Tracheal epithelial cell (primary cell): Measurements from ENCODE around the gene OR1B1. TPM values are rescaled to one million over a fixed set of nuclear protein-coding genes. Genes with fewer than 3 reads are reported as not detected.

Experiments
- total RNA-seq: library from RNA; depleted of rRNA; stranded (reverse); fragments of >200 nt; gene quantifications from 2 replicates; pipeline ENCODE4 v1.2.1, GENCODE V29; 2014

OR1B1 gene
- not detected in 2 replicates for total RNA-seq

GRCh38 chr9:122657527-122657926, at the start of gene OR1B1:
OR1B1 (minus strand) TSS chr9:122657627.

DNA sequence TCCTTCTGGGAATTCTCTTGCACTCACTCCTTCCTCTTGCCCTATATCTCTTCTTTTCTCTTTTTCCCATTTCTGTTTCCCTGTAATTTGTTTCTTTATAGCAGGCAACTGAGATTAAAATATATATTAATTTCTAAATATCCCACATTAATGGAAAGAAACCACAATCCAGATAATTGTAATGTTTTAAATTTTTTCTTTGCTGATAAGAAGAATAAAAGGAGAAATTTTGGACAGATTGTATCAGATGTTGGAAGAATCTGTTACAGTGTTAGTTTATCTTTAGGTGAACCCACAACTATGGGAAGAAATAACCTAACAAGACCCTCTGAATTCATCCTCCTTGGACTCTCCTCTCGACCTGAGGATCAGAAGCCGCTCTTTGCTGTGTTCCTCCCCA, 4.0 kb upstream of the OR1B1 start, which contains the start of gene OR1L1:
OR1L1 (plus strand) TSS at position 301 of the 400 bp plus-strand sequence; CDS start at position 301, 0 bp downstream.

DNA sequence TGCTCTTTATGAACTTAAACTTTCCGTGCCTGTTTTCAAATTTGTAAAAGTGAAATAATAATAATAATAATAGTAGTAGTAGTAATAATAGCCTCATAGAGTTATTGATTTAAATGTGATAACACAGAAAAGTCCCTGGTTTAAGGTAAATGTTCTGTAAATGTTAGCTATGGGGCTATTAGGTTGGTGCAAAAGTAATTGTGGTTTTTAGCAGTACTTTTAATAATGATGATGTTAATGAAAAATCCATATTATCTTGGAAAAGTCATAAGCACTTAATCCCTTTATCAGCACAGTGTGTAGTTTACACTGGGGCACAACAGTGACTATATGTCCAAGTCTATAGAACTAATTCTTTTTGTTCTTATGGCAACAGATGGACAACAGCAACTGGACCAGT, 43.1 kb downstream of the OR1B1 start, which contains the start of gene OR1Q1:
OR1Q1 (plus strand) TSS at position 377 of the 400 bp plus-strand sequence; CDS start at position 377, 0 bp downstream.

DNA sequence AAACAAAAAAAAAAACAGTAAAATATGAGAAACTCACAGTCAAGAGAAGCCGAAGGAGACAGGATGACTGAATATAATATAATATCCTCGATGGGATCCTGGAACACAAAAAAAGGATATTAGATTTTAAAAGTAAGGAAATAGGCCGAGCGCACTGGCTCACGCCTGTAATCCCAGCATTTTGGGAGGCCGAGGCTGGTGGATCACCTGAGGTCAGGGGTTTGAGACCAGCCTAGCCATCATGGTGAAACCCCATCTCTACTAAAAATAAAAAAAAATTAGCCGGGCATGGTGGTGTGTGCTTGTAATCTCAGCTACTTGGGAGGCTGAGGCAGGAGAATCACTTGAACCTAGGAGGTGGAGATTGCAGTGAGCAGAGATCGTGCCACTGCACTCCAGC, 74.1 kb downstream of the OR1B1 start, which contains the start of gene OR1L8:
OR1L8 (minus strand) TSS at position 101 of the 400 bp plus-strand sequence. CDS start 14,907 bp downstream, outside the sequence.

Other genes with a start within 250 kb of the OR1B1 start
- gene OR1J1, start 179.7 kb downstream of the OR1B1 start, total RNA-seq = not detected in 2 replicates
- gene OR1J2, start 146.8 kb downstream of the OR1B1 start, total RNA-seq = not detected in 2 replicates
- not detected in 2 replicates for gene OR1J4, start 138.5 kb downstream of the OR1B1 start, total RNA-seq
- not detected in 2 replicates for gene OR1N1, start 130.3 kb downstream of the OR1B1 start, total RNA-seq
- gene OR1N2, start 104.5 kb downstream of the OR1B1 start, total RNA-seq = not detected in 2 replicates
- not detected in 2 replicates for gene OR1L8, start 74.2 kb downstream of the OR1B1 start, total RNA-seq
- not detected in 2 replicates for gene OR1Q1, start 42.9 kb downstream of the OR1B1 start, total RNA-seq
- 0.24 TPM in 1 of 2 replicates, not detected in the other for gene OR1L1, start 4.1 kb upstream of the OR1B1 start, total RNA-seq
- not detected in 2 replicates for gene OR1L3, start 17.5 kb upstream of the OR1B1 start, total RNA-seq
- not detected in 2 replicates for gene OR1L4, start 66.4 kb upstream of the OR1B1 start, total RNA-seq
- gene OR1L6, start 84.7 kb upstream of the OR1B1 start, total RNA-seq = 0.24 TPM in 1 of 2 replicates, not detected in the other
- not detected in 2 replicates for gene OR5C1, start 131.3 kb upstream of the OR1B1 start, total RNA-seq
- not detected in 2 replicates for gene OR1K1, start 142.5 kb upstream of the OR1B1 start, total RNA-seq
- 28.1 and 32.3 TPM in 2 replicates for gene PDCL, start 171.0 kb upstream of the OR1B1 start, total RNA-seq
- 55.2 and 56.1 TPM in 2 replicates for gene RC3H2, start 247.7 kb upstream of the OR1B1 start, total RNA-seq